Measurements from ENCODE around the gene KIF3C. TPM values are rescaled to one million over a fixed set of nuclear protein-coding genes. Genes with fewer than 3 reads are reported as not detected.

Gene KIF3C
- total and polyA plus RNA-seq, 2 experiments from 2014 or later, result 7.0 to 7.2 TPM

DNA sequence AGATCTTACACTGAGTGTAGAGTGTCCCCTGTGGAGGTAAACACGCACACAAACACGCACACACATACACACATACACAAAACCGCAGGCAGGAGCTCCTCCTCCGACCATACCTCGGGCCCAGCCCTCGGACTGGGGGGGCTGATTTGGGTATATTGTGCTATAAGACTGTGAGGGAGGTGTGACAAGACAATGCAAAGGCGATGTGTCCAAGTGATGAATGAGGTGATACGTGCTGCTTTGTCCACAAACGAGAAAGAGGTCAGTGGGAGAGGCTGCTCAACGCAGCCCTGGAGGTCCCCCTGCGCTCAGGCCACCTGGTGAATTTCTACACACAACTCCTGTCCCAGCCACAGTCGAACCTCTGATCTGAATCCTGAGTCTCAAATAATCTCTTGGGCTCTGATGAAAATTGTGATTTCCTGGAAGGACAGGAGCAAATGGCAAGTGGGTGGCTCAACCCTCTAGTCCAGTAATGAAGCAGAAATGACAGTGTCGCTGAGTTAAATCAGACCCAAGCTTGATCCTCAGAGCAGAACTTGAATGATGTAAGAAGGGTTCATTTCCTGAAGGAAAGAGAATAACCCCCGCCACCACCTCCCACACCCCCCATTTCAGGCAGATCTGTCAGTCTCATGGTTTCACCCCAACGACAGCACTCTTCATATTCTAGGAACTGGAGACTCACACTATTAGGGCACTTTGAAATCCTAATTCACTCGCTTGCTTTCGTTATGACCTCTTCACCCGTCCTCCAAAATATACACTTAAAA lies 55.1 kb downstream of the KIF3C start:
- H3F3A ChIP-seq (ENCODE audit: insufficient read depth), result no peaks in the 10 kb centered on the region
- no peak overlapping the region for H3K4me2 ChIP-seq (ENCODE audit: unreplicated experiment)
- H3K27me3 ChIP-seq (replicated peaks; ENCODE audit: insufficient read depth), result no peaks in the 10 kb centered on the region
- in situ Hi-C loops (cut with MboI), result no loop called here
- H3K9me2 ChIP-seq (ENCODE audit: insufficient read depth), result no peaks in the 10 kb centered on the region
- no peak overlapping the region for H2AFZ ChIP-seq
- no peak for DNase-seq
- H4K20me1 ChIP-seq (ENCODE audit: insufficient read depth), result no peaks in the 10 kb centered on the region
- WGBS, 2 experiments (ENCODE audit: low coverage in 1 of 2, low lambda C conversion rate in 2 of 2, missing lambda C conversion rate in 2 of 2), result 80% methylated on average over 18 of the region's 18 CpGs
- H3K9me3 ChIP-seq (ENCODE audit: low read depth), result no peaks in the 10 kb centered on the region
- no peak overlapping the region for H3K9ac ChIP-seq
- no peak for TF ChIP-seq EZH2phosphoT487 (IDR thresholded peaks at IDR 0.05; ENCODE audit: insufficient read depth, low read depth)
- no peak for TF ChIP-seq EZH2 (IDR thresholded peaks at IDR 0.05; ENCODE audit: insufficient read depth, poor library complexity, severe bottlenecking)
- no peak overlapping the region for H3K27ac ChIP-seq
- no peaks in the 10 kb centered on the region for H3K79me2 ChIP-seq (ENCODE audit: insufficient read depth)
- no peak overlapping the region for H3K4me3 ChIP-seq
- H3K36me3 ChIP-seq (ENCODE audit: low read depth), result no peaks in the 10 kb centered on the region; the same call in 1 of the 2 replicates
- H3K4me1 ChIP-seq (ENCODE audit: insufficient read depth), result no peaks in the 10 kb centered on the region

DNA sequence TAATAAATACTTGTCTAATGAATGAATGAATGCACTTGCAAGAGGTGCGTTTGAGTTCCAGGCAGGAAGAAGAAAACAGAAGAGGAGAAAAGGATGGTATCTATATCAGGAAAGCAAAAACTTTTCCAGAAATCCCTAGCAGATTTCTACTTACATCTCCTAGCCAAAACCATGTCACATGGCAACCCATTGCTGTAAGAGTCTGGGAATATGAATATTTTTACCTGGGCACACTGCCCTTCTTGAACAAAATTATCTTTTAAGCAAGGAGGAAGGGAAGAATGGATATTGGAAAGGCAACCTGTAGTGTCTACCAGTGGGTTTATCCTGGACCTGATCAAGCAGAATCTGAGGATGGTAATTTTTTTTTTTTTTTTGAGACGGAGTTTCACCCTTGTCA lies 59.8 kb downstream of the KIF3C start:
- no peaks in the 10 kb centered on the region for H3K4me1 ChIP-seq (ENCODE audit: insufficient read depth)
- no peaks in the 10 kb centered on the region for H3K9me3 ChIP-seq (ENCODE audit: low read depth)
- H3K36me3 ChIP-seq (ENCODE audit: low read depth), result no peaks in the 10 kb centered on the region
- H3F3A ChIP-seq (ENCODE audit: insufficient read depth), result no peaks in the 10 kb centered on the region
- DNase-seq, result no peak
- H2AFZ ChIP-seq, result no peak overlapping the region
- H3K4me2 ChIP-seq (ENCODE audit: unreplicated experiment), result no peak overlapping the region
- no peak overlapping the region for H3K27ac ChIP-seq
- TF ChIP-seq EZH2 (IDR thresholded peaks at IDR 0.05; ENCODE audit: insufficient read depth, poor library complexity, severe bottlenecking), result no peak
- no peak for TF ChIP-seq EZH2phosphoT487 (IDR thresholded peaks at IDR 0.05; ENCODE audit: insufficient read depth, low read depth)
- 81 to 86% methylated on average over 2 of the region's 2 CpGs for WGBS, 2 experiments (ENCODE audit: low coverage in 1 of 2, low lambda C conversion rate in 2 of 2, missing lambda C conversion rate in 2 of 2)
- no peaks in the 10 kb centered on the region for H3K9me2 ChIP-seq (ENCODE audit: insufficient read depth)
- H3K27me3 ChIP-seq (replicated peaks; ENCODE audit: insufficient read depth), result no peaks in the 10 kb centered on the region
- H3K79me2 ChIP-seq (ENCODE audit: insufficient read depth), result no peaks in the 10 kb centered on the region
- no peaks in the 10 kb centered on the region for H4K20me1 ChIP-seq (ENCODE audit: insufficient read depth)
- H3K4me3 ChIP-seq, result no peak overlapping the region
- no peak overlapping the region for H3K9ac ChIP-seq
- in situ Hi-C loops (cut with MboI), result no loop called here

DNA sequence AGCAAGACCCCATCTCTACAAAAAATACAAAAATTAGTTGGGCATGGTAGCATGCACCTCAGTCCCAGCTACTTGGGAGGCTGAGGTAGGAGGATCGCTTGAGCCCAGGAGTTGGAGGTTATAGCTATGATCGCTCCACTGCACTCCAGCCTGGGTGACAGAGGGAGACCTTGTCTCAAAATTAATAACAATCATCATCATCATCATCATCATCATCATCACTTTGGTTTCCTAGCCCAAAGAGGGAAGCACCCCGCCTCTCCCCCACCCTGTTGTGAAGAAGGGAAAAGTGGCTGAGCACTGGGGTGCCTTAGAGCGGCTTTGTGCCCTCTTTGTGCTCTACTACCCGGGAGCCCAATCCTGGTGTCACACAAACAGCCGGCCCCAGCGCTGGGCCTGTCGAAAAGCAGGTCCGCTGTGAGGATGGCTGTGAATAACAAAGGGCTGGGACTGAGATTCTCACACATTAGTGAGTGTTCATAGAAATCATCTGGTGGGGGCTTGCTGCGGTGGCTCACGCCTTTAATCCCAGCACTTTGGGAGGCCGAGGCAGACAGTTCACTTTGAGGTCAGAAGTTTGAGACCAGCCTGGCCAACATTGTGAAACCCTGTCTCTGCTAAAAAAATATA lies 61.4 kb downstream of the KIF3C start:
- no peaks in the 10 kb centered on the region for H3K4me1 ChIP-seq (ENCODE audit: insufficient read depth)
- H3K27ac ChIP-seq, result no peak overlapping the region
- H3K9ac ChIP-seq, result no peak overlapping the region
- H3K4me2 ChIP-seq (ENCODE audit: unreplicated experiment), result no peak overlapping the region
- no peaks in the 10 kb centered on the region for H3F3A ChIP-seq (ENCODE audit: insufficient read depth)
- no peaks in the 10 kb centered on the region for H3K79me2 ChIP-seq (ENCODE audit: insufficient read depth)
- 81 to 84% methylated on average over 12 of the region's 12 CpGs for WGBS, 2 experiments (ENCODE audit: low coverage in 1 of 2, low lambda C conversion rate in 2 of 2, missing lambda C conversion rate in 2 of 2)
- in situ Hi-C loops (cut with MboI), result no loop called here
- no peaks in the 10 kb centered on the region for H3K9me2 ChIP-seq (ENCODE audit: insufficient read depth)
- H3K9me3 ChIP-seq (ENCODE audit: low read depth), result no peaks in the 10 kb centered on the region
- H2AFZ ChIP-seq, result no peak overlapping the region
- no peak for TF ChIP-seq EZH2phosphoT487 (IDR thresholded peaks at IDR 0.05; ENCODE audit: insufficient read depth, low read depth)
- TF ChIP-seq EZH2 (IDR thresholded peaks at IDR 0.05; ENCODE audit: insufficient read depth, poor library complexity, severe bottlenecking), result no peak
- H3K36me3 ChIP-seq (ENCODE audit: low read depth), result no peaks in the 10 kb centered on the region
- no peaks in the 10 kb centered on the region for H4K20me1 ChIP-seq (ENCODE audit: insufficient read depth)
- no peak for DNase-seq
- no peak overlapping the region for H3K4me3 ChIP-seq
- no peaks in the 10 kb centered on the region for H3K27me3 ChIP-seq (replicated peaks; ENCODE audit: insufficient read depth)

DNA sequence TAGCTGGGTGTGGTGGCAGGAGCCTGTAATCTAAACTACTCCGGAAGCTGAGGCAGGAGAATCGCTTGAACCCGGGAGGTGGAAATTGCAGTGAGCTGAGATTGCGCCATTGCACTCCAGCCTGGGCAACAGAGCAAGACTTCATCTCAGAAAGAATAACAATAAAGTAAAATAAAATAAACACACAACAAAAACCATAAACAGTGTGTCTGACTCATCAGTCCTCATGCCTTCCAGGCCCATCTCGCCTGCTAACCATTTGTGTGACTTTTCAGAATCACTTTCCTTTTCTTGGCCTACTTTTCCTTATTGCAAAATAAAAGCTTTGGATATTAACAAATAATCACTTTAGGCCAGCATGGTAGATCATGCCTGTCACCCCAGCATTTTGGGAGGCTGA lies 62.0 kb downstream of the KIF3C start:
- Histone ChIP-seq H3K9ac (no peak overlapping the region), H4K20me1 (ENCODE audit: insufficient read depth) (no peaks in the 10 kb centered on the region), H3K36me3 (ENCODE audit: low read depth) (no peaks in the 10 kb centered on the region), H3K27ac (no peak overlapping the region), H3K9me2 (ENCODE audit: insufficient read depth) (no peaks in the 10 kb centered on the region), H3K4me1 (ENCODE audit: insufficient read depth) (no peaks in the 10 kb centered on the region), H2AFZ (no peak overlapping the region), H3K9me3 (ENCODE audit: low read depth) (no peaks in the 10 kb centered on the region), H3K4me2 (ENCODE audit: unreplicated experiment) (no peak overlapping the region), H3K79me2 (ENCODE audit: insufficient read depth) (no peaks in the 10 kb centered on the region), H3F3A (ENCODE audit: insufficient read depth) (no peaks in the 10 kb centered on the region), H3K4me3 (no peak overlapping the region), H3K27me3 (replicated peaks; ENCODE audit: insufficient read depth) (no peaks in the 10 kb centered on the region)
- in situ Hi-C loops (cut with MboI), result no loop called here
- peak; percentile 77 for DNase-seq
- TF ChIP-seq EZH2 (IDR thresholded peaks at IDR 0.05; ENCODE audit: insufficient read depth, poor library complexity, severe bottlenecking), result no peak
- TF ChIP-seq EZH2phosphoT487 (IDR thresholded peaks at IDR 0.05; ENCODE audit: insufficient read depth, low read depth), result no peak
- WGBS, 2 experiments (ENCODE audit: low coverage in 1 of 2, low lambda C conversion rate in 2 of 2, missing lambda C conversion rate in 2 of 2), result 6 to 14% methylated on average over 5 of the region's 5 CpGs

Measured in GM23248 (cell line).